ENCODE results near the gene SLK. TPM values are rescaled to one million over a fixed set of nuclear protein-coding genes. Genes with fewer than 3 reads are reported as not detected.

SLK gene
- total and polyA plus RNA-seq, 7 donors = 15.6 to 96.1 (median 72.1) TPM

DNA sequence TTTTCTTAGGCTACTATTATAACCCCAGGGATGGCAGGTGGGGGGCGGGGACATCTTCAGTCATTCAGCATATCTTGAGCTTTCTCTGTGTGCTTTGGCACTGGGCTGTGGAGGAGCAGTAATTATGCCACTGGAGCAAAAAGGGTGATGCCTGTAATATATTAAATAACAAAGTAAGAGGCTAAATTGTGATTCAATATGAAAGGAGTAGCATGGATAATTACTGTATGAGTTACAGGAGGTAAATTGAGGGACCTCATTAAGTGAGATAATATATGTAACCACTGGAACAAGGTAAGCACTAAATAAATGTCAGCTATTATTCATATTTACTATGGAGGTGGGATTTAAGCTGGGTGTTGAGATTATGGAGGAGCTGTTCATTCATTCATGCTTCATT is 45.7 kb upstream of the SLK start:
- WGBS, 2 donors = 45 to 90% methylated on average over 1 of the region's 1 CpG
- no peak for DNase-seq

DNA sequence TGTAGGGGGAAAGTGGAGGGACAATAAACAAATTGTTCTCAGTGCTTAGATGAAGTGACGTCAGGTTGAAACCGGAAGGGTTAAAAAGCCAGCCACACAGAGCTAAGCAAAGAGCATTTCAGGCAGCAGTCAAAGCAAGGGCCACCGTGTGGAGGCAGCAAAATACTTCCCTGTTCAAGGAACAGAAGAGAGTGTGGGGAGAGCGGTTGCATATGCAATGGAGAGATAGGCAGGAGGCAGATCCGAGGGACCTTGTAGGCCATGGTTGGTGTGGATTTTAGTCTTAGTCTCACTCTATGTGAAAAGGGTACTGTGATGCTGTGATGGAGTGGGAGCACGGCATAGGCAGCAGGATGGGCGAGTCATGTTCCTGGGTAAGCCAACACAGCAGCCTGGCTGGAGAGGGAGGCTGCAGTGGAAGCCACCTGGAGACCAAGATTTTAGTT is 45.2 kb upstream of the SLK start:
- no peak for DNase-seq
- H3K36me3 ChIP-seq = no peaks in the 10 kb centered on the region
- H3K27ac ChIP-seq = no peak overlapping the region
- no peaks in the 10 kb centered on the region for H3K9me3 ChIP-seq
- peaks cover 0 to 15% (median 14%) of the 10 kb centered on the region in 4 donors for H3K4me1 ChIP-seq
- intact Hi-C loops (cut with DNase I) = no loop called here
- TF ChIP-seq POLR2A (IDR thresholded peaks at IDR 0.05) (no peak), POLR2AphosphoS5 (IDR thresholded peaks at IDR 0.05) (no peak), EP300 (IDR thresholded peaks at IDR 0.05) (no peak)
- TF ChIP-seq, protein P1, sequence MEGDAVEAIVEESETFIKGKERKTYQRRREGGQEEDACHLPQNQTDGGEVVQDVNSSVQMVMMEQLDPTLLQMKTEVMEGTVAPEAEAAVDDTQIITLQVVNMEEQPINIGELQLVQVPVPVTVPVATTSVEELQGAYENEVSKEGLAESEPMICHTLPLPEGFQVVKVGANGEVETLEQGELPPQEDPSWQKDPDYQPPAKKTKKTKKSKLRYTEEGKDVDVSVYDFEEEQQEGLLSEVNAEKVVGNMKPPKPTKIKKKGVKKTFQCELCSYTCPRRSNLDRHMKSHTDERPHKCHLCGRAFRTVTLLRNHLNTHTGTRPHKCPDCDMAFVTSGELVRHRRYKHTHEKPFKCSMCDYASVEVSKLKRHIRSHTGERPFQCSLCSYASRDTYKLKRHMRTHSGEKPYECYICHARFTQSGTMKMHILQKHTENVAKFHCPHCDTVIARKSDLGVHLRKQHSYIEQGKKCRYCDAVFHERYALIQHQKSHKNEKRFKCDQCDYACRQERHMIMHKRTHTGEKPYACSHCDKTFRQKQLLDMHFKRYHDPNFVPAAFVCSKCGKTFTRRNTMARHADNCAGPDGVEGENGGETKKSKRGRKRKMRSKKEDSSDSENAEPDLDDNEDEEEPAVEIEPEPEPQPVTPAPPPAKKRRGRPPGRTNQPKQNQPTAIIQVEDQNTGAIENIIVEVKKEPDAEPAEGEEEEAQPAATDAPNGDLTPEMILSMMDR (IDR thresholded peaks at IDR 0.05) = no peak
- H3K4me3 ChIP-seq = no peak overlapping the region
- 18 to 36% methylated on average over 7 of the region's 7 CpGs for WGBS, 2 donors
- H3K27me3 ChIP-seq = no peaks in the 10 kb centered on the region

More for the DNA sequence above, 45.7 kb upstream of the SLK start:
- Histone ChIP-seq H3K9me3 (no peaks in the 10 kb centered on the region), H3K27me3 (no peaks in the 10 kb centered on the region), H3K36me3 (no peaks in the 10 kb centered on the region), H3K4me3 (no peak overlapping the region), H3K27ac (no peak overlapping the region), H3K4me1 (peaks cover 0 to 20% (median 19%) of the 10 kb centered on the region in 4 donors)
- TF ChIP-seq POLR2AphosphoS5 (IDR thresholded peaks at IDR 0.05) (no peak), POLR2A (IDR thresholded peaks at IDR 0.05) (no peak), EP300 (IDR thresholded peaks at IDR 0.05) (no peak)
- TF ChIP-seq, protein P1 (IDR thresholded peaks at IDR 0.05) = no peak
- intact Hi-C loops (cut with DNase I) = no loop called here

DNA sequence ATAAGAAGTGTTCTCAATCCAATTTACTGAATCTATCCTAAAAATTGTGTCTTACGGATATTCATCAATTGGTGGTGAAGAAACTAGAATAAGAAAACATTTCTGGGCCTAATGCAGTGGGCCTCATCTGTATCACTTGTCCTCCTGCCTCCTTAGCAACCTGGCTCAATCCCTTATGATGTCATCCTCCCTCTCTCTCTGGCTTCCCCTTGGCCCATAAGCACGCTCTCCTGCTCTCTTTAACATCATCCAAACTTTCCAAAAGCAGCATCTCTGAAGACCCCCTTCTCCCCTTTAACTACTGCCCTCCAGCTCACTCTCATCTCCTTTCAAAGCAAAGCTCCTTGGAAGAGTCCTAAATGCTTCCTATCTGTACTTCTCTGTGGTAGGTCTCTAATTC is 44.3 kb upstream of the SLK start:
- H3K36me3 ChIP-seq = no peaks in the 10 kb centered on the region
- H3K4me3 ChIP-seq = no peak overlapping the region
- peak overlapping the region in 1 of 4 donors; percentile 22 for H3K27ac ChIP-seq
- H3K4me1 ChIP-seq = peaks cover 0 to 7% (median 7%) of the 10 kb centered on the region in 4 donors
- intact Hi-C loops (cut with DNase I) = no loop called here
- DNase-seq = no peak
- H3K27me3 ChIP-seq = no peaks in the 10 kb centered on the region
- WGBS, 2 donors = 95 to 96% methylated on average over 2 of the region's 2 CpGs
- TF ChIP-seq EP300 (IDR thresholded peaks at IDR 0.05) (no peak), POLR2A (IDR thresholded peaks at IDR 0.05) (no peak), POLR2AphosphoS5 (IDR thresholded peaks at IDR 0.05) (no peak)
- TF ChIP-seq, protein P1 (IDR thresholded peaks at IDR 0.05) = no peak
- no peaks in the 10 kb centered on the region for H3K9me3 ChIP-seq

DNA sequence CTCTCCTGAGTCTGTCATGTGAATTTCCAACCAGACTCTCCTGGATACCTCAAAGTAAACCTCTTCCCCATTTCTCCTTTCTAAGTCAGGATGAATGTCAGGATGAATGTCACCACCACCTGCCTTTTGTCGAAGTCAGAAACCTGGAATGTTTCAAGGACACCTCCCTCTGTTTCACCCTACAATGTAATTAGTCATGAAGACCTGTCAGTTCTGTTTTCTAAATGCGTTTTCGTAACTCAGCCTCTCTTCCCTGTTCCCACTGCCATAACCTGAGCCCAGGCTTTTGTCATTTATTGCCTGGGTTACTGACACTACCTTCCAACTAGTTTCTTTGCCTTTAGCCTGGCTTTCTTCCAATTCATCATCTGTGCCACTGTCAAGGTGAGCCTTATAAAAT is 43.4 kb upstream of the SLK start:
- no peak for DNase-seq
- Histone ChIP-seq H3K9me3 (no peaks in the 10 kb centered on the region), H3K36me3 (no peaks in the 10 kb centered on the region), H3K4me1 (peaks cover 0 to 6% (median 5%) of the 10 kb centered on the region in 4 donors), H3K27ac (peak overlapping the region in 1 of 4 donors; percentile 22), H3K27me3 (no peaks in the 10 kb centered on the region), H3K4me3 (no peak overlapping the region)
- intact Hi-C loops (cut with DNase I) = no loop called here
- 14 to 65% methylated on average over 3 of the region's 3 CpGs for WGBS, 2 donors
- TF ChIP-seq POLR2A (IDR thresholded peaks at IDR 0.05) (no peak), EP300 (IDR thresholded peaks at IDR 0.05) (no peak), POLR2AphosphoS5 (IDR thresholded peaks at IDR 0.05) (no peak)
- TF ChIP-seq, protein P1 (IDR thresholded peaks at IDR 0.05) = no peak

DNA sequence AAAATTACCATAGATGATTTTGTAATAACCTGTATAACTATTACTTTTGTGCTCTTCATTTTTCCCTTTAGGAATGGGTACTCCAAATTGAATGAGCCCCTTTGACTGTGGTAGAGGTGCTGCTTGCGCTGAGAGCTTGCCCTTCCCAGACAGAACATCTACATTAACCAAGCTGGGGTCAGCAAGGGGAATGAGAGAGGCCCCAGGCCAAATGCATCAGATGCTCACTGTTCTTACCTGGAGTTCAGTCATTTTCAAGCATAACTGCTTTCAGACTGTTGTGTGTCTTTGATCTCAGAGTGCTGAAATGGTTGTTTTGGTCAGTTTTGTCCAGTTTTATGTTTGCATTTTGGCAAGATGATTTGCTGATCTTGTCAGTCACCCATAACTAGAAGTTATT is 41.3 kb upstream of the SLK start:
- no peak for DNase-seq
- TF ChIP-seq POLR2A (IDR thresholded peaks at IDR 0.05) (no peak), EP300 (IDR thresholded peaks at IDR 0.05) (no peak), POLR2AphosphoS5 (IDR thresholded peaks at IDR 0.05) (no peak)
- TF ChIP-seq, protein P1 (IDR thresholded peaks at IDR 0.05) = no peak
- Histone ChIP-seq H3K36me3 (no peaks in the 10 kb centered on the region), H3K27me3 (no peaks in the 10 kb centered on the region), H3K4me1 (no peaks in the 10 kb centered on the region), H3K9me3 (no peaks in the 10 kb centered on the region), H3K27ac (no peak overlapping the region), H3K4me3 (no peak overlapping the region)
- WGBS, 2 donors = 97 to 100% methylated on average over 1 of the region's 1 CpG
- intact Hi-C loops (cut with DNase I) = no loop called here
